Liver (tissue), 3 donors: ENCODE measurements around the gene CCL22.

ENCODE experiments used
- CTCF ChIP-seq: fragments of 150-350 bp; IDR thresholded peaks from 2 replicates; pipeline ENCODE4 v1.5.1; 2017; ENCODE audit warnings: improper control_type of control experiment, low read depth, low read length; ENCODE audit not compliant: missing input control
- FOXA2 ChIP-seq: IDR thresholded peaks from 2 replicates; pipeline ENCODE4 v1.6.1; 2016; ENCODE audit warnings: antibody characterized with exemption
- JUND ChIP-seq, 2 donors: IDR thresholded peaks; 2 replicates each; pipeline ENCODE4 v1.6.1; 2016; ENCODE audit warnings: antibody characterized with exemption in 2 of 2
- TF ChIP-seq, protein P1 (sequence below): IDR thresholded peaks from 2 replicates; pipeline ENCODE4 v1.6.1; 2016; ENCODE audit warnings: antibody characterized with exemption
- TF ChIP-seq, protein P2 (sequence below): IDR thresholded peaks from 2 replicates; pipeline ENCODE4 v1.6.1; 2016; ENCODE audit warnings: antibody characterized with exemption
- donor health status: healthy.
- donor health status: healthy.

DNA sequence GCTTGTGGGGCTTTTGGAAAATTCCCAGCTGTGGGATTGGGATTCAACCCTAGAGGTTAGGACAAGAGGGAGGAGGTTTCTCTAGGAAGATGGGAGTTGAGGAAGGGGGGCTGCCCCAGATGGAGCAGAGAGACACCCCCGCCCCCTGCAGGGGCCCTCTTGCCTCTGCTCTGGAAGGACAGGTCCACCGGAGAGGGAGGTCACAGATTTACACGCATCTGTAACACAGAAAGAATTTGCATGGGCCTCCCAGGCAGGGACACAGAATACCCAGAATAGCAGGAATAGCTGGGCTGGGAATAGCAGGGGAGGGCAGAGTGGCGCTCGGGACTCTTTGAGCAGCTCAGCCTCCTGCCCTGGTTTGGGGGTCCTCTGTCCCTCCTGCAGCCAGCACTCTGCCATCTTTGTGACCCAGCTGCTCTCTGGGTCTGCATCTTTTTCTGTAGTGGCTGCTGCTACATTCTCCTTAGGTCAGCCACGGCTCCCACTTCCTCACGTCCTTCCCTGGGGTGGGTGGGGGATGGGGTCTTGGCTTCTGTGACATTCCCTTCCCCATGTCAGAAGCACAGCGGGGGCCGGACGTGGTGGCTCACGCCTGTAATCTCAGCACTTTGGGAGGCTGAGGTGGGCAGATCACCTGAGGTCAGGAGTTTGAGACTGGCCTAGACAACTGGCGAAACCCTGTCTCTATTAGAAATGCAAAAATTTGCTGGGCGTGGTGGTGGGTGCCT, 40.2 kb upstream of the CCL22 start:
- TF ChIP-seq JUND (IDR thresholded peaks at IDR 0.05) (no peak), FOXA2 (no peak), CTCF (no peak)
- TF ChIP-seq, protein P1, sequence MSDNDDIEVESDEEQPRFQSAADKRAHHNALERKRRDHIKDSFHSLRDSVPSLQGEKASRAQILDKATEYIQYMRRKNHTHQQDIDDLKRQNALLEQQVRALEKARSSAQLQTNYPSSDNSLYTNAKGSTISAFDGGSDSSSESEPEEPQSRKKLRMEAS: no peak
- TF ChIP-seq, protein P2, sequence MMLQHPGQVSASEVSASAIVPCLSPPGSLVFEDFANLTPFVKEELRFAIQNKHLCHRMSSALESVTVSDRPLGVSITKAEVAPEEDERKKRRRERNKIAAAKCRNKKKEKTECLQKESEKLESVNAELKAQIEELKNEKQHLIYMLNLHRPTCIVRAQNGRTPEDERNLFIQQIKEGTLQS: no peak
